B cell (primary cell): ENCODE data around the gene OTOP3. TPM values are rescaled to one million over a fixed set of nuclear protein-coding genes. Genes with fewer than 3 reads are reported as not detected.

Experiments used
- ATAC-seq: fragments of 200-7000 bp; cut with Tn5 transposase; one replicate; pipeline ENCODE4 v1.10.0; 2021; ENCODE audit warnings: low read depth, mild to moderate bottlenecking, moderate number of reproducible peaks, moderate library complexity
- CTCF ChIA-PET: fragments of 350-600 bp; sonication (Branson Sonifier 250); formaldehyde crosslinking; loops from one replicate; lab custom pipeline; 2021; ENCODE audit warnings: antibody characterized with exemption, inconsistent platforms; lab: Charles Lee
- POLR2A ChIA-PET: fragments of 350-600 bp; sonication (Branson Sonifier 250); formaldehyde crosslinking; loops from one replicate; lab custom pipeline; 2021; ENCODE audit warnings: antibody characterized with exemption; lab: Charles Lee
- DNase-seq: peaks from one replicate; pipeline ENCODE4 v3.0.0; 2013
- H2AFZ ChIP-seq: 2 replicates; pipeline ENCODE4 v1.6.1; 2012; ENCODE audit warnings: mild to moderate bottlenecking, low read depth, low read length; ENCODE audit not compliant: insufficient read depth, poor library complexity, severe bottlenecking
- H3K27ac ChIP-seq, 2 donors: 1 replicate in 1 of 2; 2 replicates in 1 of 2; pipeline ENCODE4 v1.5.1; 2012 to 2013; ENCODE audit warnings: low read length in 2 of 2, mild to moderate bottlenecking in 2 of 2, moderate library complexity in 1 of 2
- H3K27me3 ChIP-seq, 4 experiments: fragments of 200-600 bp in 1 of 4; sonication (generic) in 1 of 4; replicated peaks in 1 of 4; 1 replicate in 2 of 4; 2 replicates in 2 of 4; pipeline versions ENCODE4 v1.6.1 to v1.7.0; 2013 to 2016; ENCODE audit warnings: low read length in 3 of 4, mild to moderate bottlenecking in 2 of 4, mixed read lengths in 1 of 4, moderate library complexity in 1 of 4; ENCODE audit not compliant: insufficient read depth in 4 of 4, control insufficient read depth in 3 of 4; ENCODE audit errors: control extremely low read depth in 1 of 4
- H3K36me3 ChIP-seq, 2 experiments: replicated peaks in 1 of 2; 1 replicate in 1 of 2; 2 replicates in 1 of 2; pipeline versions ENCODE4 v1.6.1 to v1.7.1; 2013; ENCODE audit warnings: low read length in 1 of 2; ENCODE audit not compliant: insufficient read depth in 2 of 2, control insufficient read depth in 1 of 2; ENCODE audit errors: control extremely low read depth in 1 of 2, extremely low read depth in 1 of 2
- H3K4me1 ChIP-seq, 2 donors: fragments of 200-600 bp in 1 of 2; sonication (generic) in 1 of 2; 1 replicate in 1 of 2; 2 replicates in 1 of 2; pipeline versions ENCODE4 v1.5.1 to v1.6.1; 2013 to 2017; ENCODE audit warnings: low read length in 2 of 2; ENCODE audit not compliant: control insufficient read depth in 2 of 2, insufficient read depth in 2 of 2
- H3K4me2 ChIP-seq: replicated peaks from 2 replicates; pipeline ENCODE3; 2012; ENCODE audit warnings: mild to moderate bottlenecking, low read depth, low read length; ENCODE audit not compliant: poor library complexity, severe bottlenecking
- H3K4me3 ChIP-seq, 5 experiments: fragments of 200-600 bp in 1 of 5; sonication (generic) in 1 of 5; 1 replicate in 3 of 5; 2 replicates in 2 of 5; pipeline versions ENCODE4 v1.5.1 to v1.7.0; 2011 to 2016; ENCODE audit warnings: low read length in 4 of 5, mild to moderate bottlenecking in 4 of 5, low read depth in 2 of 5, control low read depth in 1 of 5, moderate library complexity in 1 of 5; ENCODE audit not compliant: insufficient read depth in 1 of 5; ENCODE audit errors: control extremely low read depth in 1 of 5, extremely low read depth in 1 of 5
- H3K79me2 ChIP-seq: fragments of 200-600 bp; sonication (generic); one replicate; pipeline ENCODE4 v1.6.0; 2016; ENCODE audit warnings: low read length; ENCODE audit not compliant: control insufficient read depth, insufficient read depth
- H3K9ac ChIP-seq: fragments of 200-600 bp; sonication (generic); 2 replicates; pipeline ENCODE4 v1.6.1; 2017; ENCODE audit warnings: mild to moderate bottlenecking, low read length, moderate library complexity
- H3K9me3 ChIP-seq, 3 donors: one replicate each; pipeline versions ENCODE4 v1.6.1 to v1.7.1; 2013; ENCODE audit warnings: low read length in 2 of 3; ENCODE audit not compliant: control insufficient read depth in 2 of 3, insufficient read depth in 1 of 3; ENCODE audit errors: control extremely low read depth in 1 of 3
- H4K20me1 ChIP-seq: 2 replicates; pipeline ENCODE4 v1.6.0; 2012; ENCODE audit warnings: mild to moderate bottlenecking, low read length; ENCODE audit not compliant: insufficient read depth, control insufficient read depth, poor library complexity, severe bottlenecking
- H3K27ac Mint-ChIP-seq: one replicate; pipeline ENCODE4 v1.8.0; 2021; ENCODE audit warnings: mixed read lengths
- H3K27me3 Mint-ChIP-seq: one replicate; pipeline ENCODE4 v1.8.0; 2021; ENCODE audit warnings: mixed read lengths
- H3K4me1 Mint-ChIP-seq: one replicate; pipeline ENCODE4 v1.8.0; 2021; ENCODE audit warnings: mixed read lengths
- H3K4me3 Mint-ChIP-seq: one replicate; pipeline ENCODE4 v1.8.0; 2021; ENCODE audit warnings: mixed read lengths
- H3K9me3 Mint-ChIP-seq: one replicate; pipeline ENCODE4 v1.8.0; 2022; ENCODE audit warnings: mixed read lengths; ENCODE audit not compliant: insufficient read depth
- CTCF ChIP-seq: fragments of 200-600 bp; IDR thresholded peaks from one replicate; pipeline ENCODE4 v1.8.0; 2022; ENCODE audit warnings: antibody characterized with exemption, mild to moderate bottlenecking
- EZH2 ChIP-seq: IDR thresholded peaks from 2 replicates; pipeline ENCODE4 v1.6.1; 2012; ENCODE audit warnings: borderline replicate concordance, low read depth, mild to moderate bottlenecking, moderate library complexity, low read length; ENCODE audit not compliant: insufficient read depth, poor library complexity, severe bottlenecking
- WGBS: methylation state at CpG from one replicate; pipeline ENCODE4 v1.1.5; 2013; ENCODE audit warnings: missing lambda C conversion rate; ENCODE audit not compliant: insufficient coverage; 5-methylcytosine and 5-hydroxymethylcytosine counted together
- intact Hi-C: fragments of 100-400 bp; cut with micrococcal nuclease; formaldehyde crosslinking; loops from one replicate; pipeline ENCODE4 v1.10.0; 2022
- polyA plus RNA-seq: library from polyadenylated mRNA; depleted of rRNA; stranded (reverse); fragments of >200 nt; gene quantifications from 2 replicates; pipeline ENCODE4 v1.2.3, GENCODE V29; 2012
- total RNA-seq, 2 donors: library from RNA; stranded (reverse); fragments of 120-200 nt in 1 of 2; gene quantifications; 1 replicate in 1 of 2; 2 replicates in 1 of 2; pipeline versions ENCODE4 v1.2.3 to v1.2.4, GENCODE V29; 2013 to 2022

Gene OTOP3
- total and polyA plus RNA-seq, 2 donors (not counting 1 experiment from before 2014, with no cell fraction given): not detected

- ChIA-PET POLR2A (interaction anchor here (0.7 kb wide), 1 partner anchor 43 kb away, joined by 5 read pairs; no protein-coding TSS in a partner anchor), CTCF (interaction anchor here (0.8 to 3.5 kb wide), 2 partner anchors 18 to 22 kb away, joined by 3 to 24 read pairs; no protein-coding TSS in a partner anchor)
- H3K4me1 ChIP-seq: peaks cover 11 to 16% of the 10 kb centered on the region in 2 donors
- peaks cover 0 to 58% (median 12%) of the 10 kb centered on the region in 4 experiments for H3K27me3 ChIP-seq
- WGBS: 85% methylated on average over 11 of the region's 17 CpGs
- H3K36me3 ChIP-seq: no peaks in the 10 kb centered on the region
- TF ChIP-seq EZH2 (no peak), CTCF (no peak)
- no peaks in the 10 kb centered on the region for H3K9me3 Mint-ChIP-seq
- peak overlapping the region; percentile 10 for H3K27ac Mint-ChIP-seq
- H4K20me1 ChIP-seq: no peaks in the 10 kb centered on the region
- ATAC-seq: no peak
- H3K4me1 Mint-ChIP-seq: peaks cover 11% of the 10 kb centered on the region
- peak overlapping the region; percentile 51 for H3K4me3 Mint-ChIP-seq
- DNase-seq: no peak
- H3K9me3 ChIP-seq: peaks cover 0 to 4% (median 0%) of the 10 kb centered on the region in 3 donors
- no peak overlapping the region for H3K4me2 ChIP-seq
- H3K9ac ChIP-seq: no peak overlapping the region
- no peaks in the 10 kb centered on the region for H3K79me2 ChIP-seq
- no peak overlapping the region for H3K4me3 ChIP-seq
- H2AFZ ChIP-seq: no peak overlapping the region
- peaks cover 24% of the 10 kb centered on the region for H3K27me3 Mint-ChIP-seq
- no peak overlapping the region for H3K27ac ChIP-seq
- intact Hi-C loops: no loop called here
Measured at GRCh38 chr17:74979408-74980146, 43.9 kb downstream of the OTOP3 start.
